ENCODE results near the gene CHI3L1. TPM values are rescaled to one million over a fixed set of nuclear protein-coding genes. Genes with fewer than 3 reads are reported as not detected.

CHI3L1 gene
- total RNA-seq, 4 donors from 2014 or later = 2.9 to 23.2 TPM; not detected in 2

GRCh38 chr1:203167913-203168200, 18.6 kb downstream of the CHI3L1 start:
- Histone ChIP-seq H3K9me3 (no peaks in the 10 kb centered on the region), H3K27ac (no peak overlapping the region), H3K36me3 (no peaks in the 10 kb centered on the region), H3K27me3 (no peaks in the 10 kb centered on the region), H3K4me1 (peaks cover 0 to 10% (median 4%) of the 10 kb centered on the region in 4 donors), H3K4me3 (no peak overlapping the region)
- WGBS, 2 donors (ENCODE audit: low coverage in 1 of 2) = 91% methylated on average over 5 of the region's 5 CpGs; no CpG with 5 or more reads in 1 of the 2 donors
- in situ Hi-C loops (cut with MboI; ENCODE audit: low pct_ligation_motif_present in 1 of 4, low pct_unique_long_range_greater_than_20kb in 1 of 4, low sequenced_read_pairs in 3 of 4) = no loop called here
- TF ChIP-seq POLR2AphosphoS5 (IDR thresholded peaks at IDR 0.05) (no peak), POLR2A (IDR thresholded peaks at IDR 0.05) (no peak), EP300 (IDR thresholded peaks at IDR 0.05; ENCODE audit: low read depth) (no peak), CTCF (IDR thresholded peaks at IDR 0.05) (no peak)
- intact Hi-C loops (cut with DNase I; ENCODE audit: low total_unique reads) = loop anchor here (5.0 kb wide), 1 partner anchor 1711 kb away; no protein-coding TSS in a partner anchor
- DNase-seq = no peak

- Histone ChIP-seq H3K9me3 (no peaks in the 10 kb centered on the region), H3K27ac (no peak overlapping the region), H3K4me3 (no peak overlapping the region), H3K36me3 (no peaks in the 10 kb centered on the region), H3K4me1 (peaks cover 0 to 9% (median 4%) of the 10 kb centered on the region in 4 donors), H3K27me3 (no peaks in the 10 kb centered on the region)
- intact Hi-C loops (cut with DNase I; ENCODE audit: low total_unique reads) (loop anchor here (5.0 kb wide), 1 partner anchor 1710 kb away; no protein-coding TSS in a partner anchor), in situ Hi-C loops (cut with MboI; ENCODE audit: low pct_ligation_motif_present in 1 of 4, low pct_unique_long_range_greater_than_20kb in 1 of 4, low sequenced_read_pairs in 3 of 4) (no loop called here)
- peak; percentile 17 for DNase-seq
- 10 to 66% methylated on average over 6 to 19 of the region's 23 CpGs for WGBS, 2 donors (ENCODE audit: low coverage in 1 of 2)
- no peak for TF ChIP-seq POLR2A (IDR thresholded peaks at IDR 0.05)
- no peak for TF ChIP-seq POLR2AphosphoS5 (IDR thresholded peaks at IDR 0.05)
- no peak for TF ChIP-seq CTCF (IDR thresholded peaks at IDR 0.05)
- TF ChIP-seq EP300 (IDR thresholded peaks at IDR 0.05; ENCODE audit: low read depth) = no peak
Measured at GRCh38 chr1:203167026-203167912, 19.2 kb downstream of the CHI3L1 start.

DNA sequence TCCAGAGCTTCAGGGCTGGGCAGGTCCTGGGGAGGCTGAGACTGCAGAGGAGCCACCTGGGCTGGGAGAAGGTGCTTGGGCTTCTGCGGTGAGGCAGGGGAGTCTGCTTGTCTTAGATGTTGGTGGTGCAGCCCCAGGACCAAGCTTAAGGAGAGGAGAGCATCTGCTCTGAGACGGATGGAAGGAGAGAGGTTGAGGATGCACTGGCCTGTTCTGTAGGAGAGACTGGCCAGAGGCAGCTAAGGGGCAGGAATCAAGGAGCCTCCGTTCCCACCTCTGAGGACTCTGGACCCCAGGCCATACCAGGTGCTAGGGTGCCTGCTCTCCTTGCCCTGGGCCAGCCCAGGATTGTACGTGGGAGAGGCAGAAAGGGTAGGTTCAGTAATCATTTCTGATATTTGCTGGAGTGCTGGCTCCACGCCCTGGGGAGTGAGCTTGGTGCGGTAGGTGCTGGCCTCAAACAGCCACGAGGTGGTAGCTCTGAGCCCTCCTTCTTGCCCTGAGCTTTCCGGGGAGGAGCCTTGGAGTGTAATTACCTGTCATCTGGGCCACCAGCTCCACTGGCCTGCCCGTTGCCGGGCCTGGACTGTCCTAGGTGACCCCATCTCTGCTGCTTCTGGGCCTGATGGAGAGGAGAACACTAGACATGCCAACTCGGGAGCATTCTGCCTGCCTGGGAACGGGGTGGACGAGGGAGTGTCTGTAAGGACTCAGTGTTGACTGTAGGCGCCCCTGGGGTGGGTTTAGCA, 20.1 kb downstream of the CHI3L1 start:
- WGBS, 2 donors (ENCODE audit: low coverage in 1 of 2) = 62% methylated on average over 12 of the region's 14 CpGs; no CpG with 5 or more reads in 1 of the 2 donors
- intact Hi-C loops (cut with DNase I; ENCODE audit: low total_unique reads) = loop anchor here (5.0 kb wide), 1 partner anchor 1709 kb away; no protein-coding TSS in a partner anchor
- H3K27me3 ChIP-seq = no peaks in the 10 kb centered on the region
- H3K4me3 ChIP-seq = no peak overlapping the region
- no peaks in the 10 kb centered on the region for H3K36me3 ChIP-seq
- no peaks in the 10 kb centered on the region for H3K9me3 ChIP-seq
- in situ Hi-C loops (cut with MboI; ENCODE audit: low pct_ligation_motif_present in 1 of 4, low pct_unique_long_range_greater_than_20kb in 1 of 4, low sequenced_read_pairs in 3 of 4) = no loop called here
- H3K27ac ChIP-seq = no peak overlapping the region
- H3K4me1 ChIP-seq = peaks cover 0 to 9% (median 4%) of the 10 kb centered on the region in 4 donors
- peak; percentile 53 for DNase-seq
- TF ChIP-seq POLR2AphosphoS5 (IDR thresholded peaks at IDR 0.05) = no peak
- TF ChIP-seq CTCF (IDR thresholded peaks at IDR 0.05) = peak in 4 of 5 experiments; percentile 12 to 32 (median 18)
- TF ChIP-seq EP300 (IDR thresholded peaks at IDR 0.05; ENCODE audit: low read depth) = no peak
- no peak for TF ChIP-seq POLR2A (IDR thresholded peaks at IDR 0.05)

DNA sequence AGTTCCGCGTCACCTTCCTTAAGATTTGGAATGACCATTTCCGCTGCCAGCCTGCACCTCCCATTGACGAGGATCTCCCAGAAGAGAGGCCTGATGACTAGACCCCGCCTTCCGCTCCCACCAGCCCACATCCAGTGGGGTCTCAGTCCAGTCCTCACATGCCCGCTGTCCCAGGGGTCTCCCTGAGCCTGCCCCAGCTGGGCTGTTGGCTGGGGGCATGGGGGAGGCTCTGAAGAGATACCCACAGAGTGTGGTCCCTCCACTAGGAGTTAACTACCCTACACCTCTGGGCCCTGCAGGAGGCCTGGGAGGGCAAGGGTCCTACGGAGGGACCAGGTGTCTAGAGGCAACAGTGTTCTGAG, 20.7 kb downstream of the CHI3L1 start:
- no peak overlapping the region for H3K4me3 ChIP-seq
- H3K27ac ChIP-seq = no peak overlapping the region
- no peaks in the 10 kb centered on the region for H3K9me3 ChIP-seq
- peaks cover 0 to 9% (median 4%) of the 10 kb centered on the region in 4 donors for H3K4me1 ChIP-seq
- no peak for DNase-seq
- TF ChIP-seq CTCF (IDR thresholded peaks at IDR 0.05) (no peak), POLR2A (IDR thresholded peaks at IDR 0.05) (no peak), POLR2AphosphoS5 (IDR thresholded peaks at IDR 0.05) (no peak), EP300 (IDR thresholded peaks at IDR 0.05; ENCODE audit: low read depth) (no peak)
- no peaks in the 10 kb centered on the region for H3K27me3 ChIP-seq
- in situ Hi-C loops (cut with MboI; ENCODE audit: low pct_ligation_motif_present in 1 of 4, low pct_unique_long_range_greater_than_20kb in 1 of 4, low sequenced_read_pairs in 3 of 4) (no loop called here), intact Hi-C loops (cut with DNase I; ENCODE audit: low total_unique reads) (loop anchor here (5.0 kb wide), 1 partner anchor 1708 kb away; no protein-coding TSS in a partner anchor)
- WGBS, 2 donors (ENCODE audit: low coverage in 1 of 2) = 94% methylated on average over 8 of the region's 8 CpGs; no CpG with 5 or more reads in 1 of the 2 donors
- H3K36me3 ChIP-seq = no peaks in the 10 kb centered on the region

Measured in transverse colon (tissue), 4 donors.